Measurements from ENCODE around the gene GYPE.
"Not testable (repeated sequence)": the region's sequence is repeated elsewhere in the genome, so short reads cannot be mapped to it uniquely, and the experiment has no call there.

GYPE gene

GRCh38 chr4:143905440-143905839, at the start of gene GYPE:
TSS of gene GYPE (minus strand) at chr4:143905559. CDS start at chr4:143905507, 52 bp downstream.
- DNase-seq (ENCODE audit: low spot score): not testable (repeated sequence)

GRCh38 chr4:143951458-143951972, 46.2 kb upstream of the GYPE start:
- DNase-seq (ENCODE audit: low spot score): not testable (repeated sequence)

- not testable (repeated sequence) for DNase-seq (ENCODE audit: low spot score)
Measured at GRCh38 chr4:143950967-143951366, 45.6 kb upstream of the GYPE start.

GRCh38 chr4:143950185-143950584, 44.8 kb upstream of the GYPE start:
- not testable (repeated sequence) for DNase-seq (ENCODE audit: low spot score)

GRCh38 chr4:143947493-143947892, 42.1 kb upstream of the GYPE start:
- not testable (repeated sequence) for DNase-seq (ENCODE audit: low spot score)

GRCh38 chr4:143940708-143941107, 35.3 kb upstream of the GYPE start:
- DNase-seq (ENCODE audit: low spot score): not testable (repeated sequence)

GRCh38 chr4:143939528-143939927, 34.2 kb upstream of the GYPE start:
- no peak for DNase-seq (ENCODE audit: low spot score)

GRCh38 chr4:143938890-143939289, 33.5 kb upstream of the GYPE start:
- DNase-seq (ENCODE audit: low spot score): not testable (repeated sequence)

GRCh38 chr4:143921181-143921580, 15.8 kb upstream of the GYPE start:
- no peak for DNase-seq (ENCODE audit: low spot score)

GRCh38 chr4:143916485-143916884, 11.1 kb upstream of the GYPE start:
- DNase-seq (ENCODE audit: low spot score): not testable (repeated sequence)

- not testable (repeated sequence) for DNase-seq (ENCODE audit: low spot score)
Measured at GRCh38 chr4:143912478-143912877, 7.1 kb upstream of the GYPE start.

GRCh38 chr4:143911528-143912417, 6.4 kb upstream of the GYPE start:
- peak; percentile 10 for DNase-seq (ENCODE audit: low spot score)

GRCh38 chr4:143910906-143911305, 5.5 kb upstream of the GYPE start:
- DNase-seq (ENCODE audit: low spot score): not testable (repeated sequence)

GRCh38 chr4:143907811-143908210, 2.5 kb upstream of the GYPE start:
- peak; percentile 14 for DNase-seq (ENCODE audit: low spot score)

- DNase-seq (ENCODE audit: low spot score): not testable (repeated sequence)
Measured at GRCh38 chr4:143904431-143904830, 928 bp downstream of the GYPE start.

GRCh38 chr4:143890323-143890722, 15.0 kb downstream of the GYPE start:
- not testable (repeated sequence) for DNase-seq (ENCODE audit: low spot score)

- not testable (repeated sequence) for DNase-seq (ENCODE audit: low spot score)
Measured at GRCh38 chr4:143888189-143888588, 17.2 kb downstream of the GYPE start.

- not testable (repeated sequence) for DNase-seq (ENCODE audit: low spot score)
Measured at GRCh38 chr4:143884965-143885364, 20.4 kb downstream of the GYPE start.

- DNase-seq (ENCODE audit: low spot score): no peak
Measured at GRCh38 chr4:143883529-143883928, 21.8 kb downstream of the GYPE start.

- no peak for DNase-seq (ENCODE audit: low spot score)
Measured at GRCh38 chr4:143882892-143883291, 22.5 kb downstream of the GYPE start.

GRCh38 chr4:143879561-143879960, 25.8 kb downstream of the GYPE start:
- not testable (repeated sequence) for DNase-seq (ENCODE audit: low spot score)

GRCh38 chr4:143875357-143875756, 30.0 kb downstream of the GYPE start:
- not testable (repeated sequence) for DNase-seq (ENCODE audit: low spot score)

Data from iPS-NIHi11 (cell line).